HK-2 (cell line): ENCODE data around the gene RAB40A.
"Not testable (repeated sequence)": the region's sequence is repeated elsewhere in the genome, so short reads cannot be mapped to it uniquely, and the experiment has no call there.

ENCODE experiments used
- DNase-seq: peaks from one replicate; pipeline ENCODE4 v3.0.0-alpha.2; 2018; ENCODE audit not compliant: unreplicated experiment

The RAB40A gene

DNA sequence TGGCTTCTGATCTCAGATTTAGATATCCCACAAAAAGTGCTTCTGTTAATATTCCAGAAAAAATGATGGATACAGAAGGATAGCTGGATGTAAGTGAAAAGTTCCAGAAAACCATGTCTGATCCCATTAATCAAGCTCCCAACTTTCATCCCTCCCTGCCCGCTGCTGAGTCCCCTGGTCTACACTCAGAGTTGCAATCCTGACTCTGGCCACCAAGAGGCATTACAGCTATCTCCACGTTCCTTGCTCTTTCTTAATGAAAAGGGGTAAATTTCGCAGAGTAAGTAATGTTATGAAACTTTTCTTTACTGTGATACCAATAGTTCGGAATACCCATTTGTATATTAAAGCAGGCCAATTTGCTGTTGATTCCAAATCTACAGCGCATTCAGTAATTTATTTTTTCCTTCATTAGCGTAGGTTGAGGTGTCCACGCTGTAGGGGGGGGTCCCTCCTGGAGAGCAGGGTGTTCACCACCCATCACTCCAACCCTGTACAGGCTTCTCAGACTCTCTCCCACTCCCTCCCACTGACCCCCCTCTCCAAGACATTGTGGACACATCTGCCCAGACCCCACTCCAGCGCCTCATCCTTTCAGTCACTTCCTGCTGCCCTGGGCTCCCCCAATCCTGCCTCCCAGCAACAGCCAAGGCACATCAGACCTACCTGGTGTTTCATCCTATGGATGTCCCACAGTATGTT, 55.1 kb downstream of the RAB40A start:
- DNase-seq, result no peak

DNA sequence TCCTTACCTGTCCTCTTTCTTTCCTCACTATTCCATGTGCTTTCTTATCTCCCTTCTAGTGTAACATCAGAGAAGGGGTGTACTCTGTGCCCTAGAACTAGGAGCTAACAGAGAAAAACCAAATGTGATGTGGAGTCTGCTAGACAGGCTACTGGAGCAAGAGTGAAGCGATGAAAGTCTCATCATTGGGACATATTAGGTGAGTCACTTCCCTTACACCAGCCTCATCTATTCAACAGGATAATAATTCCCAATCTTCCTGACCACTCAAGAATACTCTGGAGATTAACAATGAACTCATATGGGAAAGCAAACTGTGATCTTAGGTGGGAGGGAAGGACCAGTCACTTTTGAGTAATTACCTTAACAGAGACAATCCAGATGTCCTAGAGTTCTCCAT, 58.1 kb downstream of the RAB40A start:
- no peak for DNase-seq

DNA sequence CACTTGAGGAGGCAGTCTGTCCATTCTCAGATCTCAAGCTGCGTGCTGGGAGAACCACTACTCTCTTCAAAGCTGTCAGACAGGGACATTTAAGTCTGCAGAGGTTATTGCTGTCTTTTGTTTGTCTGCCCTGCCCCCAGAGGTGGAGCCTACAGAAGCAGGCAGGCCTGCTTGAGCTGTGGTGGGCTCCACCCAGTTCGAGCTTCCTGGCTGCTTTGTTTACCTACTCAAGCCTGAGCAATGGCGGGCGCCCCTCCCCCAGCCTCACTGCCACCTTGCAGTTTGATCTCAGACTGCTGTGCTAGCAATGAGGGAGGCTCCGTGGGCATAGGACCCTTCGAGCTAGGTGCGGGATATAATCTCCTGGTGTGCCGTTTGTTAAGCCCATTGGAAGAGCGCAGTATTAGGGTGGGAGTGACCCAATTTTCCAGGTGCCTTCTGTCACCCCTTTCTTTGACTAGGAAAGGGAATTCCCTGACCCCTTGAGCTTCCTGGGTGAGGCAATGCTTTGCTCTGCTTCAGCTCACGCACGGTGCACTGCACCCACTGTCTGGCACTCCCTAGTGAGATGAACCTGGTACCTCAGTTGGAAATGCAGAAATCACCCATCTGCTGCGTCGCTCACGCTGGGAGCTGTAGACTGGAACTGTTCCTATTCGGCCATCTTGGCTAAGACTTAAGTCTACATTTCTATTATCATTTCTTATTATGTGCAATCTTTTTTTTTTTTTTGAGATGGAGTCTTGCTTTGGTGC, 59.1 kb downstream of the RAB40A start:
- DNase-seq, result not testable (repeated sequence)

- DNase-seq, result no peak
Observed at GRCh38 chrX:103453655-103454054, 65.6 kb downstream of the RAB40A start.
